NCI-H1105 treated with DMSO at 0.1 percent for 48 hours (cell line): ENCODE measurements around the gene ATP8B1.
A peak's percentile ranks its signal among the peaks of the same experiment; 100 is the strongest.
"Not testable (repeated sequence)": the region's sequence is repeated elsewhere in the genome, so short reads cannot be mapped to it uniquely, and the experiment has no call there.

ENCODE experiments used
- DNase-seq: peaks from one replicate; lab custom pipeline; 2025; lab: John Stamatoyannopoulos, UW

Gene ATP8B1

GRCh38 chr18:57803103-57803969 lies at the start of gene ATP8B1:
ATP8B1 (minus strand) TSS chr18:57803315; CDS start chr18:57731807, 71,508 bp downstream.
- DNase-seq = peak; percentile 81

- no peak for DNase-seq
These were observed 46.9 kb upstream of the ATP8B1 start for GRCh38 chr18:57850063-57850462.

- not testable (repeated sequence) for DNase-seq
These were observed 45.3 kb upstream of the ATP8B1 start for GRCh38 chr18:57848374-57848773.

- DNase-seq = not testable (repeated sequence)
These were observed 44.3 kb upstream of the ATP8B1 start for GRCh38 chr18:57847431-57847830.

GRCh38 chr18:57846258-57846657 lies 43.1 kb upstream of the ATP8B1 start:
- DNase-seq = no peak

GRCh38 chr18:57845605-57846074 lies 42.5 kb upstream of the ATP8B1 start:
- DNase-seq = no peak

GRCh38 chr18:57844319-57844718 lies 41.2 kb upstream of the ATP8B1 start:
- DNase-seq = no peak

- peak; percentile 69 for DNase-seq
These were observed 40.3 kb upstream of the ATP8B1 start for GRCh38 chr18:57843386-57843785.

GRCh38 chr18:57841568-57841967 lies 38.5 kb upstream of the ATP8B1 start:
- DNase-seq = no peak

GRCh38 chr18:57839942-57840381 lies 36.8 kb upstream of the ATP8B1 start:
- DNase-seq = no peak

- no peak for DNase-seq
These were observed 34.9 kb upstream of the ATP8B1 start for GRCh38 chr18:57837917-57838548.

GRCh38 chr18:57836557-57836956 lies 33.4 kb upstream of the ATP8B1 start:
- no peak for DNase-seq

GRCh38 chr18:57835904-57836303 lies 32.8 kb upstream of the ATP8B1 start:
- DNase-seq = no peak

- DNase-seq = no peak
These were observed 31.5 kb upstream of the ATP8B1 start for GRCh38 chr18:57834616-57835015.

GRCh38 chr18:57833441-57834101 lies 30.5 kb upstream of the ATP8B1 start:
- DNase-seq = no peak

GRCh38 chr18:57832730-57833129 lies 29.6 kb upstream of the ATP8B1 start:
- no peak for DNase-seq

- no peak for DNase-seq
These were observed 28.7 kb upstream of the ATP8B1 start for GRCh38 chr18:57831597-57832377.

- no peak for DNase-seq
These were observed 24.5 kb upstream of the ATP8B1 start for GRCh38 chr18:57827646-57828045.

GRCh38 chr18:57826252-57826651 lies 23.1 kb upstream of the ATP8B1 start:
- DNase-seq = no peak

GRCh38 chr18:57820583-57820982 lies 17.5 kb upstream of the ATP8B1 start:
- DNase-seq = not testable (repeated sequence)

- peak; percentile 58 for DNase-seq
These were observed 16.8 kb upstream of the ATP8B1 start for GRCh38 chr18:57819671-57820460.
